ENCODE data around the gene PRKCZ.
A peak's percentile ranks its signal among the peaks of the same experiment; 100 is the strongest.

PRKCZ gene

DNA sequence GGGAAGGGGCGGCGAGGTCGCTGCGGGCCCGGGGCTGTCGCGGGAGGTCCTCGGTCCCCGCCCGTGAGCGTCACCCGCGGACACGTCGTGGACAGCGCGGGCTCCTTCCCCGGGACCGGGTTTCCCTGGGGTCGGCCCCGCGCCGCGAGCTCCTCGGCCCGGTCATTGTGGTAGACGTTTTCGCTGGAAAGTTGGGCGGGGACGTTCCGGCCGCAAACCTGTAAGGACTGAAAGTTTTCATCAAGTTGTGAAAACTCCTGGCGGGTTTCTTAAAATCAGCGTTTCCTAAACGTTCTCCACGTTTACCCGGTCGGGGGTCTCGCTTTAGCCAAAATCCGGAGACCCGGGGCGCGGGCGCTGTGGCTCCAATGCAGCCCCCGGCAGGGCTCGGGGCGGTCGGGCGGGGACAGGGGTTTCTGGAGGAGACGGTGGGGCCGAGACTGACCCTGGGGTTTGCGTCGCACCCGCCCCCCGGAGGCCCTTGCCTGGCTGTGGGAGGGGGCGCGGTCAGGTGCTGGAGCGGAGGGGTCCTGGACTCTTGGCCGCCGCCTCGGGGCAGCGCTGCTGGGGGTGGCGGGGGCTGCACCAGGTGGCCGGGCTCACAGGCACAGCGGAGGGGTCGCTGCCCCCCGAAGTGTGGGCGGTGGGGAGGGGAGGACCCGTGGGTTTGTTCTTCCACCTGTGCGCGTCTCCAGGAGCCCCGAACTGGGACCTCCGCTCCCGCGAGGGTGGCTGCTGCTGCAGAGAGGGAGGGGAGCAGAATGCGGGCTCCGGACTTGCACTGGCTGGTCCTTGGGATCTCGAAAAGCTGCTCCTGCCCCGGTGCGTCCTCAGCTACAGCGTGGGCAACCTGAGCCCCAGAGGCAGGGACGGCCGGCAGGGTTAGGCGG lies 827 bp downstream of the PRKCZ start:
- Histone ChIP-seq H3K4me3 (ENCODE audit: low read length) (peak overlapping the region; percentile 25), H3K4me1 (ENCODE audit: control insufficient read depth, insufficient read depth, low read length) (peaks cover 45% of the 10 kb centered on the region), H3K27me3 (ENCODE audit: control insufficient read depth, insufficient read depth, low read length) (peaks cover 16% of the 10 kb centered on the region), H3K9ac (ENCODE audit: low read length) (peak overlapping the region; percentile 59), H3K36me3 (ENCODE audit: control insufficient read depth, insufficient read depth, low read length) (no peaks in the 10 kb centered on the region), H3K9me3 (ENCODE audit: control insufficient read depth, low read length) (no peaks in the 10 kb centered on the region)

DNA sequence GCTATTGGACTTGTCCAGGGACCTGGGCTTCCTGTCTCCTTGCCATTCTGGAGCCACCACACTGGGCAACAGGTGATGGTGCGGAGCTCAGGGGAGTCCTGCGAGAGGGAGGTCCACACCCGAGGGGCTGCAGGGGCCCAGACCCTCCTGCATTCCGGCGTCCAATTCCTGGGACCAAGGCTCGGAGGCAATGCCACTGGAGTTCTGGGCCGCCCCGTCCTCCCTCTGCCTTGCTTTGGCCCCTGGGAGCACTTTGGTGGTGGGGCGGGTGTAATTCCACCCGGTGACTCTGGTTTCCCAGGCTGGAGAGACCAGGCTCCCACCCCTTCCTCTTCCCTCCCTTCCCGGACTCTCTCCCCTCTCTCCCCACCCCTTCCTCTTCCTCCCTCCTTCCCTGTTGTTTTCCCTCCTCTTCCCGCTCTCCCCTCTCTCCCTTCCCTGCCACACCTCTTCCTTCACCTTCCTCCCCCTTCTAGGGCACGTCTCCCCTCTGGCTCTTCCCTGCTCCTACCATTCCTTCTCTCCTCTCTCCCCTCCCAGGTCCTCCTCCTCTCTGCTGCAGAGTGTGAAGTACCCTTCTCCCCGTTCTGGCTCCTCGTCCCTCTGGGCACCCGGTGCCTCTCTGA lies 2.0 kb downstream of the PRKCZ start:
- Histone ChIP-seq H3K4me3 (ENCODE audit: low read length) (no peak overlapping the region), H3K36me3 (ENCODE audit: control insufficient read depth, insufficient read depth, low read length) (no peaks in the 10 kb centered on the region), H3K9ac (ENCODE audit: low read length) (no peak overlapping the region), H3K27me3 (ENCODE audit: control insufficient read depth, insufficient read depth, low read length) (peaks cover 13% of the 10 kb centered on the region), H3K4me1 (ENCODE audit: control insufficient read depth, insufficient read depth, low read length) (peaks cover 39% of the 10 kb centered on the region), H3K9me3 (ENCODE audit: control insufficient read depth, low read length) (no peaks in the 10 kb centered on the region)

DNA sequence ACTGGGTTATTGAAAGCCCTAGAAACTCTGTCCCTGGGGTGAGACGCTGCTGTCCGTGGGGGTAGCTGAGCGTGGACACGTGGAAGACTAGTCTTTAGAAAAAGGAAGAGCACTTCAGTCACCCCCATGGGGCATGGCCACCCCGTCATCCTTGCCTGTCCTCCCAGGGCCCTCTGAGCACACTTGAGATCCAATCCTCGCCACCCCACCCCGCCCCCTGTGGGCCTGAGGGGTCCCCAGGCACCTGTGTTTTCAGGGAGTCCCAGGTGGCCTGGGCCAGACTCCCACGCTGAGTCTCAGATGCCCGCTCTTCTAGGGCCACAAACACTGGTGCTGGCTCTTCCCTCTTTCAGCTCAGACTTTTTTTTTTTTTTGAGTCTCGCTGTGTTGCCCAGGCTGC lies 2.5 kb downstream of the PRKCZ start:
- no peaks in the 10 kb centered on the region for H3K9me3 ChIP-seq (ENCODE audit: control insufficient read depth, low read length)
- no peak overlapping the region for H3K9ac ChIP-seq (ENCODE audit: low read length)
- no peaks in the 10 kb centered on the region for H3K36me3 ChIP-seq (ENCODE audit: control insufficient read depth, insufficient read depth, low read length)
- H3K4me3 ChIP-seq (ENCODE audit: low read length) = no peak overlapping the region
- peaks cover 7% of the 10 kb centered on the region for H3K27me3 ChIP-seq (ENCODE audit: control insufficient read depth, insufficient read depth, low read length)
- peaks cover 34% of the 10 kb centered on the region for H3K4me1 ChIP-seq (ENCODE audit: control insufficient read depth, insufficient read depth, low read length)

DNA sequence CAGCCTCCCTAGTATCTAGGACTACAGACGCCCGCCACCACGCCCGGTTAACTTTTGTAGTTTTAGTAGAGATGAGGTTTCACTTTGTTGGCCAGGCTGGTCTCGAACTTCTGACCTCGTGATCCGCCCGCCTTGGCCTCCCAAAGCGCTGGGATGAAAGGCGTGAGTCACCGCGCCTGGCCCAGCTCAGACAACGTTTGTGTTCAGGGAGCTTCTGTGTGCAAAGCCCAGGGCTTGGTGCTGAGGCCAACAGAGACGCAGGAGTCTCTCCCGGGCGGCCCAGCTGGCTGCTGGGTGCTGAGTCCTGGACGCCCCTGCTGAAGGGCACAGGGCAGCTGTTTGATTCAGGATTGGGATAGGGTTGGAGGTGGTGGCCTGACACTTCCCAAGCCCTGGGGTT lies 3.0 kb downstream of the PRKCZ start:
- no peaks in the 10 kb centered on the region for H3K36me3 ChIP-seq (ENCODE audit: control insufficient read depth, insufficient read depth, low read length)
- H3K27me3 ChIP-seq (ENCODE audit: control insufficient read depth, insufficient read depth, low read length) = peaks cover 7% of the 10 kb centered on the region
- no peaks in the 10 kb centered on the region for H3K9me3 ChIP-seq (ENCODE audit: control insufficient read depth, low read length)
- no peak overlapping the region for H3K4me3 ChIP-seq (ENCODE audit: low read length)
- H3K4me1 ChIP-seq (ENCODE audit: control insufficient read depth, insufficient read depth, low read length) = peaks cover 29% of the 10 kb centered on the region
- no peak overlapping the region for H3K9ac ChIP-seq (ENCODE audit: low read length)

DNA sequence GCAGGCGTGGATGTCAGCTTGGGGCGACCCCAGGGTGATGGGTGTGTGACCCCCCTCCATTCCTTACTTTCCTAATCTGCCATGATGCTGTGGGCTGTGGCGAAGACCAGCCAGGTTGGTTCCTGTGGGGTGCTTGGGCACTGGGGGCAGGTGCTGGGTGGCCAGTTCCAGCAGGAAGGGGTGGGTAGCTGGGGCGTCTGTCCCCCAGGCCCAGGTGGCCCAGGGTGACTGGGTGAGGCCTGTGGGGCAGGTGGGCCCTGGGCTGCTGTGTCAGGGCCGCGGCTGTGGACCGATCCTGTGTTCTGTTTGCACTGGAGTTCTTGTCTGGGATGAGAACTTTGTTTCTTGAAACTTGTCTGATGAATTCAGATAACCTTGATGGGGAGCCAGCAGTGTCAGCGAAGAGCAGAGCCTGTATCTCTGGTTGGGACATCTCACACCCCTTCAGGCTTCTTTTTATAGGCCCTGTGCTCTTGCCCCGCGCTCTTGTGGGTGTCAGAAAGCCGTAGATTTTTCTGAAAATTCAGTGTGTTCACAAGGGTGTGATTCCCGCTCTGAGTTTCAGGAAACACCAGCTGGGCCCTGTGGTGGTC lies 3.7 kb downstream of the PRKCZ start:
- Histone ChIP-seq H3K4me1 (ENCODE audit: control insufficient read depth, insufficient read depth, low read length) (peaks cover 23% of the 10 kb centered on the region), H3K27me3 (ENCODE audit: control insufficient read depth, insufficient read depth, low read length) (peaks cover 7% of the 10 kb centered on the region), H3K9ac (ENCODE audit: low read length) (no peak overlapping the region), H3K4me3 (ENCODE audit: low read length) (no peak overlapping the region), H3K9me3 (ENCODE audit: control insufficient read depth, low read length) (no peaks in the 10 kb centered on the region), H3K36me3 (ENCODE audit: control insufficient read depth, insufficient read depth, low read length) (no peaks in the 10 kb centered on the region)

DNA sequence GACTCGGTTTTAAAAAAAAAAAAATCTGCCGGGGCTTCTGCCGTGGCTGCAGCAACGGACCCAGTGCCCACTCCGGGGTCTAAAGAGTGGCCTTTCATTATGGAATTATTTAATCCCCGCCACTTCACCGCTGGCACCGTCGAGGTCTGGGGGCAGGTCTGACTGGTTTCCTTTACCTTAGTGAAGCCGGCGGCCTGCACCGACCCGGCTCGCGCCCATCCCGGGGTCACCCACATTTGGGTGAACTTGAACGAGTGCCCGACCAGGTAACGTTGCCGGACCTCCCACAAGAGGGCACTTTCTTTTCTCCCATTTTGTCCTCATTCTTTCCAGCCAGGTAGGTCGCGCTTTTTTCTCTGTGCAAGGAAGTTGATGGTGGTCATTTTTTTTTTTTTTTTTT lies 4.3 kb downstream of the PRKCZ start:
- H3K27me3 ChIP-seq (ENCODE audit: control insufficient read depth, insufficient read depth, low read length) = peaks cover 3% of the 10 kb centered on the region
- no peak overlapping the region for H3K9ac ChIP-seq (ENCODE audit: low read length)
- H3K4me1 ChIP-seq (ENCODE audit: control insufficient read depth, insufficient read depth, low read length) = peaks cover 16% of the 10 kb centered on the region
- no peak overlapping the region for H3K4me3 ChIP-seq (ENCODE audit: low read length)
- no peaks in the 10 kb centered on the region for H3K36me3 ChIP-seq (ENCODE audit: control insufficient read depth, insufficient read depth, low read length)
- no peaks in the 10 kb centered on the region for H3K9me3 ChIP-seq (ENCODE audit: control insufficient read depth, low read length)

DNA sequence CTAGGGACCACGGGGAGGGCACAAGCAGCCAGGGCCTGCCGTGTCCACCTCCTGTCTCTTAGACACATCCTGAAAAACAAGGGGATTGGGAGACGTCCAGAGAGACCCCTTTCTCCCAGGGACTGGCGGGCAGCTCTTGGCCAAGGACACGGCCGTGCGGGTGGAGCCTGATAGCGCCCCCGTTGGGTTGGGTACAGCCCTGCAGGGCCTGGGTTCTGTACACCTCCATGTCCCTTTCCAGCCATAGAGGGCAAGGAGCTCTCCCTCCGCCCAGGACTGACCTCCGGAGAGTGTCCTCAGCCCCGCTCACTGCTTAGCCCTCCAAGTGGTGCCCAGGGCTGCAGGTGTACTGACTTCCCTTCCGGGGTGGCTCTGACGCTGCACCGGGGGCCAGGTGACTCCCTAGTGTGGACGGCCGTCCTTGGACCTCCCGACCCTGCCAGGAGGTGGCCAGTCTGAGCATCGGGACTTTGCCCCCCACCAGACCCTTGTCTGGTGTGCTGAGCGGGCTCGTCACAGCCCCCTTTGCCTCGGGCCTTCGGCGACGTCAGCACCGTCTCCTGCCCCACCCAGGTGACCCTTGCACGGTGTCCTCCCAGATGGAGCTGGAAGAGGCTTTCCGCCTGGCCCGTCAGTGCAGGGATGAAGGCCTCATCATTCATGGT lies 5.8 kb downstream of the PRKCZ start:
- Histone ChIP-seq H3K4me3 (ENCODE audit: low read length) (no peak overlapping the region), H3K9ac (ENCODE audit: low read length) (no peak overlapping the region), H3K27me3 (ENCODE audit: control insufficient read depth, insufficient read depth, low read length) (no peaks in the 10 kb centered on the region), H3K4me1 (ENCODE audit: control insufficient read depth, insufficient read depth, low read length) (peaks cover 14% of the 10 kb centered on the region), H3K36me3 (ENCODE audit: control insufficient read depth, insufficient read depth, low read length) (no peaks in the 10 kb centered on the region), H3K9me3 (ENCODE audit: control insufficient read depth, low read length) (no peaks in the 10 kb centered on the region)

DNA sequence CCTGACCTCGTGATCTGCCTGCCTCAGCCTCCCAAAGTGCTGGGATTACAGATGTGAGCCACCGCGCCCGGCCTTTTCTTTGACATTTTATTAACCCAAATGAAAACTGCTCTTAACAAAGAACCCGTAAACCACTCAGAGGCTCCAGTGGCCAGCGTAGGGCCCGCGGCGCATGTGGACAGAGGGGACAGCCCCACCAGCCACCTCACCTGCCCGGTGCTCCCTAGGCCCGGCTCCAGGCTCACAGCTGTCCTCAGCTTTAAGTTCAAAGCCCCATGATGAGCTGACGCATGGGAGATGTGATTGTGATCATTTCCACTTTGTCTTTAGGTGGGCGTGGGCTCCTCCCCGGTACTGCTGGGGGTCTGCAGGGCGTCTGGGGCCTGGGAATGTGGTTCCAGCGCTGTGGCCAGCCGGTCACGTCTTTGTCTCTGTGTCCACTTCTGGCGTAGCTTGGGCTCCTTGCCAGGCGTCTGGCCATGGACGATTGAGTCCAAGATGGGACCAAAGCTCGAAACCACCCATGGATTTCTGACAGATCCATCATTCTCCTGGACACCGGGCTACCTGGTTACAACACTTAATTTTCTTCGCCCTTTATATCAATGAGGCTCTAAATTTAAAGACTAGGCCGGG lies 6.9 kb downstream of the PRKCZ start:
- Histone ChIP-seq H3K9me3 (ENCODE audit: control insufficient read depth, low read length) (no peaks in the 10 kb centered on the region), H3K4me3 (ENCODE audit: low read length) (no peak overlapping the region), H3K36me3 (ENCODE audit: control insufficient read depth, insufficient read depth, low read length) (no peaks in the 10 kb centered on the region), H3K4me1 (ENCODE audit: control insufficient read depth, insufficient read depth, low read length) (peaks cover 7% of the 10 kb centered on the region), H3K9ac (ENCODE audit: low read length) (no peak overlapping the region), H3K27me3 (ENCODE audit: control insufficient read depth, insufficient read depth, low read length) (no peaks in the 10 kb centered on the region)

DNA sequence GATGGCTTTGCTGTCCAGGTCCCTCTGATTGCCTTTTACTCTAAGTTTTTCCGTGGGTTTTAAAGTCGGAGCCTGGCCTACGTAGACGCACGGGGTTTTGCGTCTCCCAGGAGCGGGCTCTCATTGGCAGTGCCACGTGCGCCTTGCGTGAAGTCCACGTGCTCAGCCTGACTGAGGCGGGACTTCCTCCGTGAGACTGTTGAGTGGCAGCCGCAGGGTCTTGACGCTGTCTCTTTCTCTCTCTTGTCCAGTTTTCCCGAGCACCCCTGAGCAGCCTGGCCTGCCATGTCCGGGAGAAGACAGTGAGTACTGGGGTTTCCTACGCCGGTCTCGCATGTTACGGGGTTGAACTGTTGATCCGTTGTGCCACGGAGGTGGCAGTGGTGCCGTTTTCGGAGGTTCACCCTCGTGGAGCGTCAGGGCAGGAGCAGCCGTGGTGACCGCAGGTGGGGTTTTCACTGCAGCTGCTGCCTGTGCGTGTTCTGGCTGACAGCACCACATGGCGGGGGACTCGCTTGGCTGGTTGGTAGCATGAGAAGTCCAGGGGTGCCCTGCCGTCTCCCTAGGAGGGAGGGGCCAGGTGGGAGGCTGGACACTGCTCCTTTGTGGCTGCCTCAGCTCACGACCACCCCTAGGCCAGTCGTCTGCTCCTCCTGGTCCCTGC lies 9.2 kb downstream of the PRKCZ start:
- Histone ChIP-seq H3K9me3 (ENCODE audit: control insufficient read depth, low read length) (no peaks in the 10 kb centered on the region), H3K4me1 (ENCODE audit: control insufficient read depth, insufficient read depth, low read length) (no peaks in the 10 kb centered on the region), H3K4me3 (ENCODE audit: low read length) (no peak overlapping the region), H3K9ac (ENCODE audit: low read length) (no peak overlapping the region), H3K36me3 (ENCODE audit: control insufficient read depth, insufficient read depth, low read length) (no peaks in the 10 kb centered on the region), H3K27me3 (ENCODE audit: control insufficient read depth, insufficient read depth, low read length) (no peaks in the 10 kb centered on the region)

DNA sequence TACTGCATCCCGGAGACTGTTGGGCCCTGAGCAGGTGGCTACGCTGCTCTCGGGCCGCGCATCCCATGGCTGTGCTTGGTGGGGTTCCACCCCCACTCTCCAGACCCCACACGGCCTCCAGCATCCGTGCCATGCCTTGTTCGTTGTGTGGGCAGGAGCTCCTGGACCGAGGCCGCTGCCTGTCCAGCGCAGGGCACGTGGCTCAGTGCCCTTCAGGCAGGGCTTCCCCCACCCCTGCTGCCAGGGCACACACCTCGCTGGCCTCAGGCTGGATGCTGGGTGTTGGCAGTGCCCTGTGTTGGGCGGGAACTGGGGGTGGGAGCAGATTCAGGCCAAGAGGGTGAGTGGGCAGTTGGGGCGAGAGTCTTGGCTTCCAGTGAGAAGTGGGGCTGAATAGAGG lies 9.9 kb downstream of the PRKCZ start:
- Histone ChIP-seq H3K36me3 (ENCODE audit: control insufficient read depth, insufficient read depth, low read length) (no peaks in the 10 kb centered on the region), H3K9me3 (ENCODE audit: control insufficient read depth, low read length) (no peaks in the 10 kb centered on the region)

DNA sequence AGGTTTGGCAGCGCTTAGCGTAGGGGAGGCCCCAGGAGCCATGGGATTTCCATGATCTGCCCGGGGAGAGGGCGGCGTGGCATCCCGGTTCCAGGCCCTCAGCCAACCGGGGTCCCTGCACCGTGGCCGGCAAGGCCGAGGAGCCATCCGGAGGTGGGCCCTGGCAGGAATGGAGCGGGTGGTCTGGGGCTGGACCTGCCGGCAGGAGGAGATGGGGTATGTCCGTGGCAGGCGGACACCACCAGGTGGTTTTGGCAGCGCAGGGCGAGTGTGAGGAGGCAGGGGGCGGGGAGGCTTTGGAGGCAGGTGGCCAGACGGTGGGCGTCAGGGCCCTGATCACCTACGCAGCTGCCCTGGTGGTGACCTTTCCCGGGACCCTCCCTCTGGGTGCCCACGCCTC lies 10.3 kb downstream of the PRKCZ start:
- Histone ChIP-seq H3K36me3 (ENCODE audit: control insufficient read depth, insufficient read depth, low read length) (no peaks in the 10 kb centered on the region), H3K4me3 (ENCODE audit: low read length) (no peak overlapping the region), H3K4me1 (ENCODE audit: control insufficient read depth, insufficient read depth, low read length) (no peaks in the 10 kb centered on the region), H3K27me3 (ENCODE audit: control insufficient read depth, insufficient read depth, low read length) (no peaks in the 10 kb centered on the region), H3K9me3 (ENCODE audit: control insufficient read depth, low read length) (no peaks in the 10 kb centered on the region), H3K9ac (ENCODE audit: low read length) (no peak overlapping the region)

More for the DNA sequence above, 9.9 kb downstream of the PRKCZ start:
- Histone ChIP-seq H3K4me3 (ENCODE audit: low read length) (no peak overlapping the region), H3K27me3 (ENCODE audit: control insufficient read depth, insufficient read depth, low read length) (no peaks in the 10 kb centered on the region), H3K9ac (ENCODE audit: low read length) (no peak overlapping the region), H3K4me1 (ENCODE audit: control insufficient read depth, insufficient read depth, low read length) (no peaks in the 10 kb centered on the region)
